Tibial artery (tissue), 4 donors: ENCODE data around the gene OAF.
"Not testable (repeated sequence)": the region's sequence is repeated elsewhere in the genome, so short reads cannot be mapped to it uniquely, and the experiment has no call there.

ENCODE experiments used
- DNase-seq, 2 donors: peaks; one replicate each; pipeline ENCODE4 v3.0.0-alpha.2; 2019
- H3K27ac ChIP-seq, 2 donors: fragments of 200-600 bp; sonication (generic) in 1 of 2; 1 replicate in 1 of 2; 2 replicates in 1 of 2; pipeline ENCODE4 v1.5.1; 2018 to 2019; ENCODE audit warnings: mild to moderate bottlenecking in 1 of 2
- H3K27me3 ChIP-seq, 2 donors: fragments of 200-600 bp; sonication (generic) in 1 of 2; one replicate each; pipeline versions ENCODE4 v1.5.1 to v1.6.0; 2016 to 2019
- H3K36me3 ChIP-seq, 3 donors: fragments of 200-600 bp; sonication (generic) in 2 of 3; one replicate each; pipeline ENCODE4 v1.5.1; 2016 to 2019; ENCODE audit warnings: mild to moderate bottlenecking in 2 of 3
- H3K4me1 ChIP-seq, 4 donors: fragments of 200-600 bp; sonication (generic) in 2 of 4; 1 replicate in 3 of 4; 2 replicates in 1 of 4; pipeline ENCODE4 v1.5.1; 2016 to 2019
- H3K4me3 ChIP-seq, 2 donors: fragments of 200-600 bp; sonication (generic) in 1 of 2; 1 replicate in 1 of 2; 2 replicates in 1 of 2; pipeline ENCODE4 v1.5.1; 2018 to 2019; ENCODE audit warnings: mild to moderate bottlenecking in 2 of 2
- H3K9me3 ChIP-seq, 3 donors: fragments of 200-600 bp; sonication (generic) in 1 of 3; one replicate each; pipeline ENCODE4 v1.5.1; 2016 to 2019
- CTCF ChIP-seq, 2 experiments: fragments of 200-600 bp in 1 of 2; fragments of 450-650 bp in 1 of 2; IDR thresholded peaks; one replicate each; pipeline ENCODE4 v1.5.1; 2017 to 2019; ENCODE audit warnings: antibody characterized with exemption in 2 of 2, mild to moderate bottlenecking in 1 of 2, moderate library complexity in 1 of 2
- intact Hi-C: fragments of 100-400 bp; cut with DNase I; formaldehyde crosslinking; loops from one replicate; pipeline ENCODE4 v1.15.0; 2023; ENCODE audit warnings: low total_unique reads

Gene OAF

GRCh38 chr11:120244476-120245365, 33.9 kb downstream of the OAF start:
- Histone ChIP-seq H3K27ac (no peak overlapping the region), H3K4me3 (no peak overlapping the region), H3K27me3 (peaks cover 0 to 61% of the 10 kb centered on the region in 2 donors), H3K9me3 (no peaks in the 10 kb centered on the region), H3K36me3 (no peaks in the 10 kb centered on the region), H3K4me1 (peaks cover 0 to 15% (median 5%) of the 10 kb centered on the region in 4 donors)
- TF ChIP-seq CTCF (IDR thresholded peaks at IDR 0.05): no peak
- no peak for DNase-seq
- intact Hi-C loops: no loop called here

- H3K4me3 ChIP-seq: no peak overlapping the region
- peaks cover 0 to 59% of the 10 kb centered on the region in 2 donors for H3K27me3 ChIP-seq
- no peak overlapping the region for H3K27ac ChIP-seq
- no peaks in the 10 kb centered on the region for H3K36me3 ChIP-seq
- intact Hi-C loops: no loop called here
- peaks cover 0 to 8% (median 0%) of the 10 kb centered on the region in 4 donors for H3K4me1 ChIP-seq
- no peak for DNase-seq
- no peaks in the 10 kb centered on the region for H3K9me3 ChIP-seq
- TF ChIP-seq CTCF (IDR thresholded peaks at IDR 0.05): no peak
These were observed 34.6 kb downstream of the OAF start for GRCh38 chr11:120245434-120245833.

- H3K36me3 ChIP-seq: no peaks in the 10 kb centered on the region
- no peaks in the 10 kb centered on the region for H3K9me3 ChIP-seq
- H3K27ac ChIP-seq: no peak overlapping the region
- H3K4me3 ChIP-seq: no peak overlapping the region
- intact Hi-C loops: no loop called here
- DNase-seq: no peak
- no peak for TF ChIP-seq CTCF (IDR thresholded peaks at IDR 0.05)
- peaks cover 0 to 53% of the 10 kb centered on the region in 2 donors for H3K27me3 ChIP-seq
- H3K4me1 ChIP-seq: no peaks in the 10 kb centered on the region
These were observed 37.9 kb downstream of the OAF start for GRCh38 chr11:120248551-120249278.

- no peaks in the 10 kb centered on the region for H3K36me3 ChIP-seq
- H3K27me3 ChIP-seq: peaks cover 0 to 58% of the 10 kb centered on the region in 2 donors
- no peak overlapping the region for H3K4me3 ChIP-seq
- H3K9me3 ChIP-seq: no peaks in the 10 kb centered on the region
- intact Hi-C loops: no loop called here
- H3K4me1 ChIP-seq: no peaks in the 10 kb centered on the region
- no peak for DNase-seq
- TF ChIP-seq CTCF (IDR thresholded peaks at IDR 0.05): no peak
- H3K27ac ChIP-seq: no peak overlapping the region
These were observed 38.7 kb downstream of the OAF start for GRCh38 chr11:120249279-120250262.

GRCh38 chr11:120253377-120253776, 42.5 kb downstream of the OAF start:
- H3K4me3 ChIP-seq, intact Hi-C loops, DNase-seq, H3K4me1 ChIP-seq, H3K27ac ChIP-seq, H3K36me3 ChIP-seq, H3K9me3 ChIP-seq: not testable (repeated sequence)
- peaks cover 0 to 84% of the 10 kb centered on the region in 2 donors for H3K27me3 ChIP-seq
